GM12865 (cell line): ENCODE measurements around the gene GPR61.

Source experiments
- DNase-seq: peaks from one replicate; pipeline ENCODE4 v3.0.0; 2010; ENCODE audit warnings: low read depth
- H3K4me3 ChIP-seq: 2 replicates; pipeline ENCODE4 v1.5.1; 2011; ENCODE audit warnings: mild to moderate bottlenecking, low read depth, low read length, control low read depth
- CTCF ChIP-seq: IDR thresholded peaks from 2 replicates; pipeline ENCODE4 v1.5.1; 2011; ENCODE audit warnings: low read length, control low read depth, low read depth, inconsistent platforms; ENCODE audit not compliant: insufficient read depth; ENCODE audit errors: missing control alignments

Gene GPR61

GRCh38 chr1:109543283-109543987 lies 3.8 kb downstream of the GPR61 start:
- TF ChIP-seq CTCF: no peak
- DNase-seq: no peak
- no peak overlapping the region for H3K4me3 ChIP-seq

GRCh38 chr1:109543988-109544735 lies 4.5 kb downstream of the GPR61 start:
- no peak for TF ChIP-seq CTCF
- H3K4me3 ChIP-seq: no peak overlapping the region
- DNase-seq: no peak

- peak; percentile 73 for TF ChIP-seq CTCF
- peak overlapping the region; percentile 74 for H3K4me3 ChIP-seq
- DNase-seq: peak; percentile 92
Observed at GRCh38 chr1:109546311-109547109, 6.8 kb downstream of the GPR61 start.

GRCh38 chr1:109547463-109548320 lies 8.0 kb downstream of the GPR61 start:
- peak overlapping the region; percentile 74 for H3K4me3 ChIP-seq
- no peak for TF ChIP-seq CTCF
- peak; percentile 44 for DNase-seq

GRCh38 chr1:109548321-109549267 lies 8.9 kb downstream of the GPR61 start, which contains the start of gene GNAI3:
TSS of gene GNAI3 (plus strand) at chr1:109548615. CDS start at chr1:109548721, 106 bp downstream.
- no peak for TF ChIP-seq CTCF
- DNase-seq: peak; percentile 98

More at GRCh38 chr1:109548321-109549267, 8.9 kb downstream of the GPR61 start, which contains the start of gene GNAI3:
- peak within 1 kb of the TSS; percentile 74 for H3K4me3 ChIP-seq
